Activated T-helper 2 cell treated with anti-CD3 and anti-CD28 coated beads, Interferon-gamma antibody, Interleukin-2, Interleukin-4, amounts not matched to agents 10 μg/mL and 5 μg/mL and 100 μg/mL, durations not matched to agents 14 hours and 24 hours and 36 hours (primary cell): ENCODE results near the gene PSEN2. TPM values are rescaled to one million over a fixed set of nuclear protein-coding genes. Genes with fewer than 3 reads are reported as not detected.

Experiments used
- DNase-seq: peaks from one replicate; pipeline ENCODE4 v3.0.0; 2021; ENCODE audit warnings: low spot score
- H3K27ac Mint-ChIP-seq: one replicate; pipeline ENCODE4 v1.8.0; 2021; ENCODE audit warnings: mixed read lengths
- H3K27me3 Mint-ChIP-seq: one replicate; pipeline ENCODE4 v1.8.0; 2021; ENCODE audit warnings: low read depth, mixed read lengths
- H3K36me3 Mint-ChIP-seq: one replicate; pipeline ENCODE4 v1.8.0; 2021; ENCODE audit warnings: low read depth, mixed read lengths
- H3K4me1 Mint-ChIP-seq: one replicate; pipeline ENCODE4 v1.8.0; 2021; ENCODE audit warnings: low read depth, mixed read lengths
- H3K4me3 Mint-ChIP-seq: one replicate; pipeline ENCODE4 v1.8.0; 2021; ENCODE audit warnings: low read depth, mild to moderate bottlenecking, moderate library complexity, mixed read lengths
- H3K9me3 Mint-ChIP-seq: one replicate; pipeline ENCODE4 v1.8.0; 2021; ENCODE audit warnings: mixed read lengths
- intact Hi-C: fragments of 100-400 bp; cut with micrococcal nuclease; formaldehyde crosslinking; loops from one replicate; pipeline ENCODE4 v1.15.1; 2023
- total RNA-seq: library from RNA; stranded (reverse); gene quantifications from 2 replicates; pipeline ENCODE4 v1.2.3, GENCODE V29; 2022

PSEN2 gene
- 13.9 and 17.0 TPM in 2 replicates for total RNA-seq

- H3K4me3 Mint-ChIP-seq = peak within 1 kb of the TSS; percentile 79
- intact Hi-C loops = loop anchor here (1.0 to 2.0 kb wide), 2 partner anchors 12 to 68 kb away; no protein-coding TSS in a partner anchor
- H3K4me1 Mint-ChIP-seq = peaks cover 23% of the 10 kb centered on the region
- peak; percentile 57 for DNase-seq
- no peaks in the 10 kb centered on the region for H3K9me3 Mint-ChIP-seq
- H3K36me3 Mint-ChIP-seq = no peaks in the 10 kb centered on the region
- peaks cover 4% of the 10 kb centered on the region for H3K27me3 Mint-ChIP-seq
- no peak within 1 kb of the TSS for H3K27ac Mint-ChIP-seq
Measured at GRCh38 chr1:226870401-226871279, at the start of gene PSEN2. PSEN2 (plus strand) TSS chr1:226870616; CDS start chr1:226881908, 11,292 bp downstream.

GRCh38 chr1:226820941-226821718, 49.3 kb upstream of the PSEN2 start:
- Mint-ChIP-seq H3K4me1 (peaks cover 4% of the 10 kb centered on the region), H3K27me3 (peaks cover 7% of the 10 kb centered on the region), H3K27ac (no peak overlapping the region), H3K9me3 (no peaks in the 10 kb centered on the region), H3K36me3 (no peaks in the 10 kb centered on the region), H3K4me3 (no peak overlapping the region)
- intact Hi-C loops = no loop called here
- no peak for DNase-seq

GRCh38 chr1:226821719-226822085, 48.7 kb upstream of the PSEN2 start:
- DNase-seq = no peak
- no peaks in the 10 kb centered on the region for H3K9me3 Mint-ChIP-seq
- H3K27me3 Mint-ChIP-seq = peaks cover 7% of the 10 kb centered on the region
- intact Hi-C loops = no loop called here
- peaks cover 4% of the 10 kb centered on the region for H3K4me1 Mint-ChIP-seq
- no peak overlapping the region for H3K4me3 Mint-ChIP-seq
- no peaks in the 10 kb centered on the region for H3K36me3 Mint-ChIP-seq
- H3K27ac Mint-ChIP-seq = no peak overlapping the region

- H3K27me3 Mint-ChIP-seq = no peaks in the 10 kb centered on the region
Measured at GRCh38 chr1:226823643-226824042, 46.8 kb upstream of the PSEN2 start.

GRCh38 chr1:226825037-226825745, 45.2 kb upstream of the PSEN2 start:
- no peaks in the 10 kb centered on the region for H3K36me3 Mint-ChIP-seq
- H3K9me3 Mint-ChIP-seq = no peaks in the 10 kb centered on the region
- H3K4me3 Mint-ChIP-seq = no peak overlapping the region
- no peak for DNase-seq
- no peaks in the 10 kb centered on the region for H3K27me3 Mint-ChIP-seq
- no peak overlapping the region for H3K27ac Mint-ChIP-seq
- intact Hi-C loops = loop anchor here (5.0 kb wide), 1 partner anchor 278 kb away; the partner anchor contains the start of gene STUM
- H3K4me1 Mint-ChIP-seq = peaks cover 18% of the 10 kb centered on the region

More at GRCh38 chr1:226823643-226824042, 46.8 kb upstream of the PSEN2 start:
- Mint-ChIP-seq H3K9me3 (no peaks in the 10 kb centered on the region), H3K36me3 (no peaks in the 10 kb centered on the region), H3K4me1 (peaks cover 18% of the 10 kb centered on the region), H3K4me3 (no peak overlapping the region), H3K27ac (no peak overlapping the region)
- intact Hi-C loops = no loop called here
- no peak for DNase-seq

- Mint-ChIP-seq H3K27me3 (peaks cover under 1% of the 10 kb centered on the region), H3K9me3 (no peaks in the 10 kb centered on the region), H3K36me3 (no peaks in the 10 kb centered on the region), H3K27ac (no peak overlapping the region), H3K4me3 (no peak overlapping the region), H3K4me1 (peaks cover 19% of the 10 kb centered on the region)
- intact Hi-C loops = loop anchor here (5.0 kb wide), 1 partner anchor 278 kb away; the partner anchor contains the start of gene STUM
- DNase-seq = no peak
Measured at GRCh38 chr1:226825746-226826100, 44.7 kb upstream of the PSEN2 start.

GRCh38 chr1:226826479-226827261, 43.7 kb upstream of the PSEN2 start:
- H3K27ac Mint-ChIP-seq = peak overlapping the region; percentile 90
- intact Hi-C loops = loop anchor here (5.0 kb wide), 1 partner anchor 279 kb away; the partner anchor contains the start of gene STUM
- no peaks in the 10 kb centered on the region for H3K36me3 Mint-ChIP-seq
- peaks cover 3% of the 10 kb centered on the region for H3K27me3 Mint-ChIP-seq
- no peak overlapping the region for H3K4me3 Mint-ChIP-seq
- DNase-seq = no peak
- H3K9me3 Mint-ChIP-seq = no peaks in the 10 kb centered on the region
- peaks cover 21% of the 10 kb centered on the region for H3K4me1 Mint-ChIP-seq

GRCh38 chr1:226827458-226827857, 43.0 kb upstream of the PSEN2 start:
- DNase-seq = no peak
- no peaks in the 10 kb centered on the region for H3K36me3 Mint-ChIP-seq
- peak overlapping the region; percentile 21 for H3K4me3 Mint-ChIP-seq
- intact Hi-C loops = loop anchor here (5.0 kb wide), 1 partner anchor 280 kb away; the partner anchor contains the start of gene STUM
- peaks cover 21% of the 10 kb centered on the region for H3K4me1 Mint-ChIP-seq
- H3K9me3 Mint-ChIP-seq = no peaks in the 10 kb centered on the region
- peak overlapping the region; percentile 90 for H3K27ac Mint-ChIP-seq
- peaks cover 3% of the 10 kb centered on the region for H3K27me3 Mint-ChIP-seq

- H3K27ac Mint-ChIP-seq = peak overlapping the region; percentile 90
- H3K36me3 Mint-ChIP-seq = no peaks in the 10 kb centered on the region
- peaks cover 3% of the 10 kb centered on the region for H3K27me3 Mint-ChIP-seq
- H3K4me1 Mint-ChIP-seq = peaks cover 21% of the 10 kb centered on the region
- intact Hi-C loops = loop anchor here (1.0 to 5.0 kb wide), 5 partner anchors 29 to 281 kb away; partner anchors contain the start of genes ITPKB and STUM
- H3K4me3 Mint-ChIP-seq = peak overlapping the region; percentile 39
- H3K9me3 Mint-ChIP-seq = no peaks in the 10 kb centered on the region
- DNase-seq = peak; percentile 90
Measured at GRCh38 chr1:226827968-226828513, 42.4 kb upstream of the PSEN2 start.

GRCh38 chr1:226829105-226829504, 41.3 kb upstream of the PSEN2 start:
- no peak overlapping the region for H3K4me3 Mint-ChIP-seq
- no peak overlapping the region for H3K27ac Mint-ChIP-seq
- DNase-seq = no peak
- peaks cover 21% of the 10 kb centered on the region for H3K4me1 Mint-ChIP-seq
- H3K36me3 Mint-ChIP-seq = peaks cover 3% of the 10 kb centered on the region
- intact Hi-C loops = loop anchor here (2.0 to 5.0 kb wide), 2 partner anchors 30 to 282 kb away; partner anchors contain the start of gene STUM
- peaks cover 5% of the 10 kb centered on the region for H3K27me3 Mint-ChIP-seq
- peaks cover 8% of the 10 kb centered on the region for H3K9me3 Mint-ChIP-seq

- peaks cover 7% of the 10 kb centered on the region for H3K27me3 Mint-ChIP-seq
- H3K36me3 Mint-ChIP-seq = peaks cover 3% of the 10 kb centered on the region
- no peak for DNase-seq
- intact Hi-C loops = no loop called here
- no peak overlapping the region for H3K4me3 Mint-ChIP-seq
- H3K4me1 Mint-ChIP-seq = peaks cover 16% of the 10 kb centered on the region
- peaks cover 15% of the 10 kb centered on the region for H3K9me3 Mint-ChIP-seq
- H3K27ac Mint-ChIP-seq = no peak overlapping the region
Measured at GRCh38 chr1:226831953-226832352, 38.5 kb upstream of the PSEN2 start.
